Activated CD8-positive, alpha-beta memory T cell treated with anti-CD3 and anti-CD28 coated beads, Interleukin-2, amount 50 U/mL, for 4 hours (primary cell): Measurements from ENCODE around the gene PPFIBP2.

Experiments
- DNase-seq: peaks from one replicate; pipeline ENCODE4 v3.0.0-alpha.2; 2020

The PPFIBP2 gene

GRCh38 chr11:7581021-7581590 lies 67.3 kb downstream of the PPFIBP2 start:
- no peak for DNase-seq

- DNase-seq, result no peak
Observed at GRCh38 chr11:7582338-7582985, 68.7 kb downstream of the PPFIBP2 start.

GRCh38 chr11:7583248-7583647 lies 69.4 kb downstream of the PPFIBP2 start:
- DNase-seq, result no peak

GRCh38 chr11:7584910-7585309 lies 71.1 kb downstream of the PPFIBP2 start:
- no peak for DNase-seq

- DNase-seq, result no peak
Observed at GRCh38 chr11:7585816-7586215, 72.0 kb downstream of the PPFIBP2 start.

- DNase-seq, result no peak
Observed at GRCh38 chr11:7586376-7586775, 72.6 kb downstream of the PPFIBP2 start.

GRCh38 chr11:7587712-7588111 lies 73.9 kb downstream of the PPFIBP2 start:
- DNase-seq, result no peak

- DNase-seq, result no peak
Observed at GRCh38 chr11:7589861-7590260, 76.1 kb downstream of the PPFIBP2 start.

- DNase-seq, result no peak
Observed at GRCh38 chr11:7590529-7590928, 76.7 kb downstream of the PPFIBP2 start.

- no peak for DNase-seq
Observed at GRCh38 chr11:7591107-7591894, 77.5 kb downstream of the PPFIBP2 start.

- no peak for DNase-seq
Observed at GRCh38 chr11:7591987-7592386, 78.2 kb downstream of the PPFIBP2 start.

GRCh38 chr11:7592711-7593110 lies 78.9 kb downstream of the PPFIBP2 start:
- no peak for DNase-seq

GRCh38 chr11:7593481-7593880 lies 79.7 kb downstream of the PPFIBP2 start:
- no peak for DNase-seq

GRCh38 chr11:7595016-7595866 lies 81.4 kb downstream of the PPFIBP2 start:
- DNase-seq, result no peak

- DNase-seq, result no peak
Observed at GRCh38 chr11:7595951-7596350, 82.2 kb downstream of the PPFIBP2 start.

GRCh38 chr11:7596975-7597391 lies 83.2 kb downstream of the PPFIBP2 start:
- DNase-seq, result no peak

GRCh38 chr11:7597620-7598019 lies 83.8 kb downstream of the PPFIBP2 start:
- DNase-seq, result no peak

GRCh38 chr11:7599209-7599608 lies 85.4 kb downstream of the PPFIBP2 start:
- no peak for DNase-seq

- no peak for DNase-seq
Observed at GRCh38 chr11:7600205-7600775, 86.5 kb downstream of the PPFIBP2 start.

- DNase-seq, result no peak
Observed at GRCh38 chr11:7603031-7603781, 89.4 kb downstream of the PPFIBP2 start.

GRCh38 chr11:7604331-7604955 lies 90.6 kb downstream of the PPFIBP2 start:
- DNase-seq, result no peak
